Osteoblast (primary cell): ENCODE measurements around the gene ARL15. TPM values are rescaled to one million over a fixed set of nuclear protein-coding genes. Genes with fewer than 3 reads are reported as not detected.

Source experiments
- DNase-seq: peaks from one replicate; pipeline ENCODE4 v3.0.0; 2011; ENCODE audit warnings: low spot score, mixed read lengths; ENCODE audit not compliant: insufficient read length; ENCODE audit errors: missing footprints
- H2AFZ ChIP-seq: 2 replicates; pipeline ENCODE4 v1.6.0; 2011; ENCODE audit warnings: mild to moderate bottlenecking, low read length
- H3K27ac ChIP-seq: 2 replicates; pipeline ENCODE4 v1.5.1; 2011; ENCODE audit warnings: mild to moderate bottlenecking, low read depth, low read length, moderate library complexity
- H3K27me3 ChIP-seq: 2 replicates; pipeline ENCODE4 v1.6.0; 2012; ENCODE audit warnings: mild to moderate bottlenecking, control low read depth, inconsistent platforms, low read length, moderate library complexity; ENCODE audit not compliant: insufficient read depth
- H3K36me3 ChIP-seq: 2 replicates; pipeline ENCODE4 v1.5.1; 2011; ENCODE audit warnings: mild to moderate bottlenecking, low read length, control low read depth, moderate library complexity; ENCODE audit not compliant: insufficient read depth
- H3K4me1 ChIP-seq: 2 replicates; pipeline ENCODE4 v1.5.1; 2011; ENCODE audit warnings: mild to moderate bottlenecking, low read length, control low read depth, moderate library complexity; ENCODE audit not compliant: insufficient read depth
- H3K4me2 ChIP-seq: 2 replicates; pipeline ENCODE4 v1.6.0; 2011; ENCODE audit warnings: mild to moderate bottlenecking, low read length; ENCODE audit not compliant: insufficient read depth
- H3K4me3 ChIP-seq: fragments of 200-600 bp; sonication (generic); 3 replicates; pipeline ENCODE4 v1.5.1; 2012; ENCODE audit warnings: mild to moderate bottlenecking, low read length, inconsistent platforms; ENCODE audit not compliant: insufficient read depth
- H3K79me2 ChIP-seq: 2 replicates; pipeline ENCODE4 v1.6.0; 2012; ENCODE audit warnings: mild to moderate bottlenecking, low read length, control low read depth, inconsistent platforms; ENCODE audit not compliant: insufficient read depth
- H3K9me3 ChIP-seq: 2 replicates; pipeline ENCODE4 v1.5.1; 2011; ENCODE audit warnings: low read depth, low read length, control low read depth
- H4K20me1 ChIP-seq: 2 replicates; pipeline ENCODE4 v1.6.0; 2012; ENCODE audit warnings: mild to moderate bottlenecking, low read length, control low read depth; ENCODE audit not compliant: insufficient read depth
- CTCF ChIP-seq: IDR thresholded peaks from 2 replicates; pipeline ENCODE4 v1.5.1; 2011; ENCODE audit warnings: mild to moderate bottlenecking, low read depth, low read length, moderate library complexity; ENCODE audit errors: extremely low read depth
- total RNA-seq: library from RNA; depleted of rRNA; stranded (reverse); fragments of >200 nt; gene quantifications from 2 replicates; pipeline ENCODE4 v1.2.3, GENCODE V29; 2012

The ARL15 gene
- total RNA-seq, 1 donor: 25.3 TPM

GRCh38 chr5:54275361-54275760 is 35.0 kb downstream of the ARL15 start:
- no peak overlapping the region for H2AFZ ChIP-seq
- no peak for DNase-seq
- TF ChIP-seq CTCF: no peak
- no peaks in the 10 kb centered on the region for H3K27me3 ChIP-seq
- no peaks in the 10 kb centered on the region for H3K36me3 ChIP-seq
- H3K4me3 ChIP-seq: no peak overlapping the region
- no peak overlapping the region for H3K4me2 ChIP-seq
- H3K79me2 ChIP-seq: no peaks in the 10 kb centered on the region
- H3K27ac ChIP-seq: no peak overlapping the region
- H3K4me1 ChIP-seq: no peaks in the 10 kb centered on the region
- no peaks in the 10 kb centered on the region for H3K9me3 ChIP-seq
- no peaks in the 10 kb centered on the region for H4K20me1 ChIP-seq

GRCh38 chr5:54274944-54275343 is 35.4 kb downstream of the ARL15 start:
- TF ChIP-seq CTCF: no peak
- Histone ChIP-seq H3K4me2 (no peak overlapping the region), H3K4me1 (no peaks in the 10 kb centered on the region), H3K27ac (no peak overlapping the region), H3K27me3 (no peaks in the 10 kb centered on the region), H3K79me2 (no peaks in the 10 kb centered on the region), H3K36me3 (no peaks in the 10 kb centered on the region), H2AFZ (no peak overlapping the region), H3K4me3 (no peak overlapping the region), H3K9me3 (no peaks in the 10 kb centered on the region), H4K20me1 (no peaks in the 10 kb centered on the region)
- DNase-seq: no peak

GRCh38 chr5:54273715-54274114 is 36.7 kb downstream of the ARL15 start:
- Histone ChIP-seq H3K4me1 (no peaks in the 10 kb centered on the region), H4K20me1 (no peaks in the 10 kb centered on the region), H3K4me2 (no peak overlapping the region), H2AFZ (no peak overlapping the region), H3K27me3 (no peaks in the 10 kb centered on the region), H3K36me3 (no peaks in the 10 kb centered on the region), H3K4me3 (no peak overlapping the region), H3K27ac (no peak overlapping the region), H3K79me2 (no peaks in the 10 kb centered on the region), H3K9me3 (no peaks in the 10 kb centered on the region)
- TF ChIP-seq CTCF: no peak
- DNase-seq: no peak

GRCh38 chr5:54272746-54273145 is 37.6 kb downstream of the ARL15 start:
- H3K9me3 ChIP-seq: no peaks in the 10 kb centered on the region
- DNase-seq: no peak
- H3K4me2 ChIP-seq: no peak overlapping the region
- no peaks in the 10 kb centered on the region for H3K79me2 ChIP-seq
- H2AFZ ChIP-seq: no peak overlapping the region
- H3K27me3 ChIP-seq: no peaks in the 10 kb centered on the region
- no peaks in the 10 kb centered on the region for H4K20me1 ChIP-seq
- no peak overlapping the region for H3K27ac ChIP-seq
- H3K36me3 ChIP-seq: no peaks in the 10 kb centered on the region
- H3K4me3 ChIP-seq: no peak overlapping the region
- H3K4me1 ChIP-seq: no peaks in the 10 kb centered on the region
- no peak for TF ChIP-seq CTCF
